MCF 10A (cell line): ENCODE results near the gene RUSF1. TPM values are rescaled to one million over a fixed set of nuclear protein-coding genes. Genes with fewer than 3 reads are reported as not detected.

Source experiments
- BruUV-seq: library from RNA; stranded (reverse); fragments of 400-500 nt; replicated peaks from 2 replicates; lab custom pipeline; 2021; lab: Mats Ljungman, UMichigan
- CTCF ChIA-PET: fragments of 300-600 bp; sonication (Branson Sonifier 250); formaldehyde crosslinking; extraction: SDS; loops from one replicate; lab custom pipeline; 2021; ENCODE audit warnings: antibody characterized with exemption, inconsistent platforms; lab: Yijun Ruan, JAX
- POLR2A ChIA-PET: fragments of 300-600, 350-650 bp; sonication (Branson Sonifier 250); formaldehyde crosslinking; extraction: SDS; loops from one replicate; lab custom pipeline; 2020; ENCODE audit warnings: antibody characterized with exemption, inconsistent platforms; lab: Yijun Ruan, JAX
- DNase-seq: peaks from one replicate; pipeline ENCODE4 v3.0.0-alpha.2; 2018; ENCODE audit not compliant: unreplicated experiment
- H3K27ac Mint-ChIP-seq: one replicate; pipeline ENCODE4 v1.8.0; 2022; ENCODE audit warnings: mild to moderate bottlenecking, low read depth, mixed read lengths; ENCODE audit not compliant: unreplicated experiment
- H3K27me3 Mint-ChIP-seq: one replicate; pipeline ENCODE4 v1.8.0; 2022; ENCODE audit warnings: mixed read lengths; ENCODE audit not compliant: insufficient read depth, unreplicated experiment
- H3K36me3 Mint-ChIP-seq: one replicate; pipeline ENCODE4 v1.8.0; 2022; ENCODE audit warnings: mild to moderate bottlenecking, moderate library complexity, mixed read lengths; ENCODE audit not compliant: insufficient read depth, unreplicated experiment
- H3K4me1 Mint-ChIP-seq: one replicate; pipeline ENCODE4 v1.8.0; 2022; ENCODE audit warnings: mixed read lengths; ENCODE audit not compliant: insufficient read depth, unreplicated experiment
- H3K4me3 Mint-ChIP-seq: one replicate; pipeline ENCODE4 v1.8.0; 2022; ENCODE audit warnings: mild to moderate bottlenecking, moderate library complexity, mixed read lengths; ENCODE audit not compliant: unreplicated experiment
- H3K9me3 Mint-ChIP-seq: one replicate; pipeline ENCODE4 v1.8.0; 2022; ENCODE audit warnings: mixed read lengths; ENCODE audit not compliant: unreplicated experiment
- CTCF ChIP-seq: fragments of 200-600 bp; IDR thresholded peaks from one replicate; pipeline ENCODE4 v1.8.0; 2022; ENCODE audit warnings: antibody characterized with exemption, mild to moderate bottlenecking; ENCODE audit not compliant: unreplicated experiment
- intact Hi-C: fragments of 100-400 bp; cut with micrococcal nuclease; formaldehyde crosslinking; loops from 2 replicates; pipeline ENCODE4 v1.14.1; 2022
- total RNA-seq: library from RNA; stranded (reverse); gene quantifications from 2 replicates; pipeline ENCODE4 v1.2.3, GENCODE V29; 2022

RUSF1 gene
- total RNA-seq, 1 experiment from 2014 or later = 72.0 TPM

DNA sequence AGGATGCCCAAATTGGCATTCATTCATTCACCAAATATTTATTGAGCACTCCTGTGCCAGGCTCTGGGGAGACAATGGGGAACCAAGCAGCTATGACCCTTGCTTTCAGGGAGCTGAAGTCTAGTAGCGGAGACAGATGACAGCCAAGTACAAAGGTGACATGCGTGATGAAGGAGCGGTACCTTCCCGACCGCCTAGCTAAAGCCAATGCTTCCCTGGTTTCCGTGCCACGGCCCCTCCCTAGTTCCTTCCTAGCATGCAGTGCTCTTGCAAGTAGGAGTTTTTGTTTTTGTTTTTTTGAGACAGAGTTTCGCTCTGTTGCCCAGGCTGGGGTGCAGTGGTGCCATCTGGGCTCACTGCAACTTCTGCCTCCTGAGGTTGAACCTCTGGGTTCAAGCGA is 28.4 kb downstream of the RUSF1 start:
- no peak for DNase-seq
- no peak overlapping the region for H3K4me3 Mint-ChIP-seq
- ChIA-PET CTCF (interaction anchor here (1.0 to 1.8 kb wide), 2 partner anchors 11 to 19 kb away, joined by 4 to 6 read pairs; no protein-coding TSS in a partner anchor), POLR2A (no interaction called here)
- no peaks in the 10 kb centered on the region for H3K4me1 Mint-ChIP-seq
- peaks cover 11% of the 10 kb centered on the region for H3K36me3 Mint-ChIP-seq
- intact Hi-C loops = no loop called here
- peaks cover 13% of the 10 kb centered on the region for H3K27me3 Mint-ChIP-seq
- H3K27ac Mint-ChIP-seq = no peak overlapping the region
- no peak for TF ChIP-seq CTCF
- no TSS peak for BruUV-seq
- H3K9me3 Mint-ChIP-seq = no peaks in the 10 kb centered on the region

- no peaks in the 10 kb centered on the region for H3K9me3 Mint-ChIP-seq
- ChIA-PET POLR2A (no interaction called here), CTCF (interaction anchor here (0.6 to 1.8 kb wide), 3 partner anchors 18 to 395 kb away, joined by 3 to 6 read pairs (median 3); partner anchors contain the start of gene ZNF267)
- intact Hi-C loops = no loop called here
- H3K4me1 Mint-ChIP-seq = no peaks in the 10 kb centered on the region
- H3K4me3 Mint-ChIP-seq = no peak overlapping the region
- peaks cover 13% of the 10 kb centered on the region for H3K27me3 Mint-ChIP-seq
- no peak for TF ChIP-seq CTCF
- no peak overlapping the region for H3K27ac Mint-ChIP-seq
- no peak for DNase-seq
- no TSS peak for BruUV-seq
- peaks cover 11% of the 10 kb centered on the region for H3K36me3 Mint-ChIP-seq
Observed at GRCh38 chr16:31478956-31479355, 29.2 kb downstream of the RUSF1 start.

DNA sequence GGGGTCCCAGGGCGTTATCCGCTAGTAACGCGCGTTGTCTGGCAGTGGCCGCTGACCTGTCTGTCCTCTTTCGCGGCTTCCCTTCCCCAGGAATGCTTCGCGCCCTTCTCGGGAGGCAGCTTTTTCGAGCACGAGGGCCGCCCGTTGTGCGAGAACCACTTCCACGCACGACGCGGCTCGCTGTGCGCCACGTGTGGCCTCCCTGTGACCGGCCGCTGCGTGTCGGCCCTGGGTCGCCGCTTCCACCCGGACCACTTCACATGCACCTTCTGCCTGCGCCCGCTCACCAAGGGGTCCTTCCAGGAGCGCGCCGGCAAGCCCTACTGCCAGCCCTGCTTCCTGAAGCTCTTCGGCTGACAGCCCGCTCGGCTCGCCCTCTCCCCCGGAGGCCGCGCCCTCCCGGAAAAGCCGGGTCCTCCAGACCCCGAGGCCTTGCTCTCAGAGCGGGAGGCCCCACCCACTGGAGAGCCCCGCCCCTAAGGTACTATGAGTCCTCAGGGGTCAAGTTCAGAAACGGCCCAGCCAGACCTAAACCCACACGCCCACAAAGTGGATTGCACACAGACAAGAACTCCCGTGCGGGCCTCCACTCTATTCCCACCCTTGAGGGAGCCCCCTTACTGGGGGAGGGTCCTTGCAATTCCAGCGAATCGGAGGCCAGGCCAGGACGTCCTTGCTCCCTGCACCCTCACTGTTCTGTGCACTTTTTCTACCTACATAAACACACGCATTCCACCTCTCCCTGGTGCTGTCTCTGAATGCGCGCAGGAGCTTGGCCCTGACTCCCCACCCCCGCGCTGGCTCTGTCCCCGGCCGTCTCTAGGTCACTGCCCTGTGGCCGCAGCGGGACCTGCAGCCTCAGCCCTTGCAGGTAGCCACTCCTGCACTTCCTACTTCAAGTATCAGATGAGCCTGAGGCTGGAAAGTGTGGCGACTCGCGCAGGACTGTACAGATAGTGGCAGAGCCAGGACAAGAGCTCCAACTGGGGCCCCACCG is 30.7 kb downstream of the RUSF1 start:
- intact Hi-C loops = no loop called here
- no peak for TF ChIP-seq CTCF
- ChIA-PET POLR2A (no interaction called here), CTCF (interaction anchor here (0.7 to 1.6 kb wide), 2 partner anchors 21 to 256 kb away, joined by 3 to 4 read pairs; no protein-coding TSS in a partner anchor)
- DNase-seq = no peak
- Mint-ChIP-seq H3K4me1 (peaks cover 10% of the 10 kb centered on the region), H3K9me3 (no peaks in the 10 kb centered on the region), H3K27ac (no peak overlapping the region), H3K27me3 (peaks cover 13% of the 10 kb centered on the region), H3K4me3 (no peak overlapping the region), H3K36me3 (peaks cover 11% of the 10 kb centered on the region)
- no TSS peak for BruUV-seq
